Medulla oblongata (tissue), 1 donor: Measurements from ENCODE around the gene SGTB.
A peak's percentile ranks its signal among the peaks of the same experiment; 100 is the strongest.
"Not testable (repeated sequence)": the region's sequence is repeated elsewhere in the genome, so short reads cannot be mapped to it uniquely, and the experiment has no call there.

ENCODE experiments used
- DNase-seq: peaks from one replicate; pipeline ENCODE4 v3.0.0-alpha.2; 2015; ENCODE audit errors: extremely low spot score

Gene SGTB

DNA sequence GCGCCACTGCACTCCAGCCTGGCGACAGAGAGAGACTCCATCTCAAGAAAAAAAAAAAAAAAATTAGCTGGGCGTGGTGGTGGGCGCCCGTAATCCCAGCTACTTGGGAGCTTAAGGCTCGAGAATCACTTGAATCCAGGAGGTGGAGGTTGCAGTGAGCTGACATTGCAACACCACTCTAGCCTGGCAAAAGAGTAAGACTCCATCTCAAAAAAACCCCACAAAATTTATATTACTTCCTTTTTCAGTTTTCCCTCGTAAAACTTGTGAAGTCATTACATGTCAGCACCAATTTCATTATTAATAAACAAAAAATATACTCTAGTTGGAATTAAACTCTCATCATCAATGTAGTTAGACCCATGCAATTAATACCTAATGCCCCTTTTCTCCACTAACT lies 53.2 kb downstream of the SGTB start:
- DNase-seq, result no peak

DNA sequence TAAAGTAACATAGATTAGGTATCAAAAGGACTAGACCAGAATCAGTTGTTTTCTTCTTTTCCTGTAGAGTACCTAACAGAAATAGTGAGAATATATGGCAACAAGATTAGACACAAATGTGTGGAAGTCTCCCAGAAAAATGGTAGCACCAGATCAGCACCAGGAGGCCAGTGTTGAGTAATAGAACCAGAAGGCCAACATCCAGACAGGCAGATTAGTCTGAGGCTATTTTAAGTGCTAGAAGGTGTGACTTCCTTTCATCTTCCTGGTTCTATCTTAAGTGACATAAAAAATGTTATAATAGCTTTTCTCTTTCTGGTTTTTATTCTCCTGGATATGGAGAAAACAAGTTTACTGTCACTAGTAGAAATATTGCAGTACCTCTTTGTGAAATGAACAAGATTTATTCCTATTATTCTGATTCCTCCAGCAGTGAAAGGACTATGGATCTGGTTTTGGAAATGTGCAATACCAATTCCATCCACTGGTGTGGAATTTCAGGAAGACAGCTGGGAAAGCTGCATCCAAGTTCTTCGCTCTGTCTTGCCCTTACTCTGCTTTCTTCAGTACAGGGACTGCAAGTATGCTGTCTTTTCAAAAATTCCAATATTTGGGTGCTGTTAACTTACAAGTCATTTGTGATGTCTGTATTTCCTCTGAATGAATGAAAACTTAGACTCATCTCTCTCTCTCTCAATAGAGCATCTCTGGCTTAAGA lies 57.9 kb downstream of the SGTB start:
- DNase-seq, result no peak

DNA sequence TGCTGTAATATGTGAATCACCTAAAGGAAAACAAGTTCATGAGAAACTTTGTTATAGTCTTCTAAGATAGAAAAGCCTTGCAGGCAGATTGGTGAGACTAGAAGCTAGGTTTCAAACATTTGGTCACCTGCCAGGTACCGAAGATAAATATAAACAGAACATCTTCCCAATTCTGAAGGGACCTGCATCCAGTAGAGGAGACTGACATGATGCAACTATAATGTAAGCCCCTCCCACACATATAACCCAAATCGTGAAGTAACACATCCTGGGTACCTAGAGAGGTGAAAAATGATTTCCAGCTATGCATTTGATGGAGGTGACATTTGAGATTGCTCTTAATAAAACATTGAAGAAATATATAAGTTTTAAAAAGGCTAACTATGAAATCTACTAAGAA lies 67.2 kb downstream of the SGTB start:
- DNase-seq, result no peak

DNA sequence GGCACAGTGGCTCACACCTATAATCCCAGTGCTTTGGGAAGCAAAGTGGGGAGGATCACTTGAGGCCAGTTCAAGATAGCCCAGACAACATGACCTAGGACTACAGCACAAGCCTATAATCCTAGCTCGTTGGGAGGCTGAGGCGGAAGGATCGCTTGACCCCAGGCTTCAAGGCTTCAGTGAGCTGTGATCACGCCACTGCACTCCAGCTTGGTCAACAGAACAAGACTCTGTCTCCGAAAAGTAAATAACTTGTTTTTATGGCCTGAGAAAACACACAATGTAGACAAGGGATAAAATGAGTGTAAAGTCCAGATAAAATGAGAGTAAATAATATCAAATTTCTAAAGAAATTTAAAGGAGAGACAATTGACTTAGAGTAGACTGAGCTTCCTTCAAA lies 70.8 kb downstream of the SGTB start:
- no peak for DNase-seq

DNA sequence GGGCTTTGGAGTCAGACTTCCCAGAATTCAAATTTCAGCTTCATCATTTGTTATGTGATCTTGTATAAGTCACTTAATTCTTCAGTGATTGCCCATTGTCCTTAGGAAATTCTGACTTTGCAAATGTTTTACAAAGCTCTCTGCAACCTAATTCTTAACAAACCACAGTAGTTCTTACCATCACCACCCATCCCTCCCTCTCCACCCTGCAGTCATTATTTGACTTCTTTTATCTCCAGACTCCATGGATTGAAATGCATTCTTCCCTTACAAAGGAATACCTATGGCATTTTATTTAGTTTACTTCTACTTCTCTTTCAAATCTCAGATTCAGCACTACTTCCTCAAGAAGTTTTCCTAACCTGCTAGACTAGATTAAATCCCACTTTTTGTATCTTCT lies 74.0 kb downstream of the SGTB start:
- no peak for DNase-seq

DNA sequence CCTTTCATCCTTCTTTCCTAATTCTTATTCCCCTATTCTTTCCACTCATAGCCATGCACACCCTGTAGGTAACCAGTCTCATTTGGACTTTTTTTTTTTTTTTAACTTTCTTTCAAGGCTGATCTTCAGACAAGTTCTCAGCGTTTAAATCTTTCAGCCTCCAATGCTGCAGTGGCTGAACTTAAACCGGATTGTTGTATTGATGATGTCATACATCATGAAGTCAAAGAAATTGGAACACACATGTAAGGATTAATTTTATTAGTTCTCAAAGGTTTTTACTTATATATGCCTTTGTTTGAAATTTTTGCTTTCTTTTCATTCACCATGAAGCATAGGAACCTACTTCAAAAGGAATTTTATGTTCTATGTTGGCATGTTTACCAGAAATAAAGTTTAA lies 75.0 kb downstream of the SGTB start:
- no peak for DNase-seq

DNA sequence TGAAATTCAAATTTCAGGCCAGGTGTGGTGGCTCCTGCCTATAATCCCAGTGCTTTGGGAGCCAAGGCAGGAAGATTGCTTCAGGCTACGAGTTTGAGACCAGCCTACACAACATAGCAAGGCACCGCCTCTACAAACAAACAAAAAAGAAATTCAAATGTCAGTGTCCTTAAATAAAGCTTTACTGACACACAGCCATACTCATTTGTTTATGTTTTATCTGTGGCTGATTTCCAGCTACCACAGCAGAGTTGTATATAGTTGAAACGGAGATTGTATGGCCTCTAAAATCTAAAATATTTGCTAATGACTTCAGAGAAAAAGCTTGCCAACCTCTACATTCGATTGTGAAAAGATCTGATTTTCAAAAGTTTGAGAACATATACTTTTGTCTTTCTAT lies 81.7 kb downstream of the SGTB start:
- DNase-seq, result no peak

DNA sequence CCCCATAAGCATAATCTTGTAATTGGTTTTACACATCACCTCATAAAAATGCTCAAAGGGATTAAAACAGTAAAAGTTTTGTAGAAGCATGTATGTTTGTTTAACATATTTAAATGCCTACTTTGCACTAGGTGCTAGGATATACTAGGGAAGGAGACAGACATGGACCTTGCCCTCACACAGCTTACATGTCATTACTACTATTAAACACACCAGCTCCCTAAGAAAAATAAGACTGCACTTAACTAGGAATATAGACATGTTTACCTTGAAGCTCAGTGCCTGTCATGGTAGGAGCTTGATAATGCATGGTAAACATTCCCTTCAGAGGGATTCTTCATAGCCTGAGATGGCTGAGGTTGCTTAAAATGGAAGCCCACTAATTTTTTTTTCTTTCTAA lies 90.9 kb downstream of the SGTB start:
- DNase-seq, result no peak

DNA sequence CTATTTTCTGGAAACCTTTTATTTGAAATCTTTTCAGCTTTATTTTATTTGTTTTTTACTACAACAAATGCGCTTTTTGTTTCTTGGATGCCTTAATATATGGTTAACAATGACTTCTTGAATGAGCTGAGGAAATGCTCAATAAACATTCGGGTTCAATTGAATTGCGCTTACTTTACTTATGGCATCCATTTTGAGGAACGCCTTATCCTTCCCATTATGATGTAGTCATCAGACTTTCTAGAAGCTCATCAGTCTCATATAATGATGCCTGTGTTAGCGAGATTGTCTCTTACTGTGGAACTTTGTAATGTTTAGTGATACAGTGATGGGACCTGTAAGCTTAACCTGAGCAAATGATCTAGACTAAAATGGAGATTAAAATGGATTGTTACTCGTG lies 96.2 kb downstream of the SGTB start:
- DNase-seq, result peak; percentile 3

DNA sequence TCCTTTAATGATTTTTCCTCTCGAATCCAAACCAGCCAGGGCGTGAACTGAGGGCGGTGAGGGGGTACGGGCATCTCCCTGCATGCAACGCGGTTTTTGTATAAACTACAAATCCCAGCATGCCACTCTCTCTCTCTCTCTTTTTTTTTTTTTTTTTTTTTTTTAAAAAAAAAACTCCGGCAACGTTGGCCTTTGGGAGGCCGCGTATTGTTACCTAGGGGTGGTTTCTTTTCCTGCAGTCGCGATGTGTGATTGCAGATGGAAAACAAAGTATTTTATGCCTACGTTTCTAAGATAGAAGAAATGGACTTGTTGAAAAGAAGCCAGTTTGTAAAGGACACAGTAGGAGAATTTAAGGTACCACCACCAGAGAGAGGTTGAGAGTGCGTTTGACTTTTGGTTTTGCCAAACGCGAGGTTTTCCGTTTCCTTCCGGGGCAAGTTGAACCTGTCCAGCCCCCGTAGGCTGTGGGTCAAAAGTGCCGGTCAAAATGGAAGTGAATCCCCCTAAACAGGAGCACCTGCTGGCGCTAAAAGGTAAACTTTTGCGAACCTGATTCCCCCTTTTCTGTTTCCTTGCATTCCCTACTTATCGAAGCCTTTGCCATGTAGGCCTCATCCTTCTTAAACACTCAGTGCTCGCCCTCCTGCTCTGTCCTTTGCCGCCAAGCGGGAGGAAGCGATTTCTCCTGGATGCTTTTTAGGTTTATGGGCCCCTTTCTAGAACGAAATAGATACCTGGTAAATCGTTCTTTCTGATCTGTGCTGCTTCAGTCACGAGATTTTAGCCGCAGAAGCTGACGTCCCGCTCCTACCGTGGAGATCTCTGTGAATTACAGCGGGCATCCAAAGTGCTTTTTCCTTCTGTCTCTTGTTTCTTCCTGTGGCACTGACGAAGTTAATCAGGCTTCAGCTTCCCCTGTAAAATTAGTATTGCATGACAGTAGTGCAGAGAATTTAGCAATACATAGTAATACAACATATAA lies 97.0 kb downstream of the SGTB start, which contains the start of the genes SHLD3 and TRAPPC13:
TSS of gene SHLD3 (plus strand) at position 457 of the 985 bp plus-strand sequence. CDS start 4,561 bp downstream, outside the sequence.
TSS of gene TRAPPC13 (plus strand) at position 457 of the 985 bp plus-strand sequence. CDS start at position 491, 34 bp downstream.
- peak; percentile 94 for DNase-seq

DNA sequence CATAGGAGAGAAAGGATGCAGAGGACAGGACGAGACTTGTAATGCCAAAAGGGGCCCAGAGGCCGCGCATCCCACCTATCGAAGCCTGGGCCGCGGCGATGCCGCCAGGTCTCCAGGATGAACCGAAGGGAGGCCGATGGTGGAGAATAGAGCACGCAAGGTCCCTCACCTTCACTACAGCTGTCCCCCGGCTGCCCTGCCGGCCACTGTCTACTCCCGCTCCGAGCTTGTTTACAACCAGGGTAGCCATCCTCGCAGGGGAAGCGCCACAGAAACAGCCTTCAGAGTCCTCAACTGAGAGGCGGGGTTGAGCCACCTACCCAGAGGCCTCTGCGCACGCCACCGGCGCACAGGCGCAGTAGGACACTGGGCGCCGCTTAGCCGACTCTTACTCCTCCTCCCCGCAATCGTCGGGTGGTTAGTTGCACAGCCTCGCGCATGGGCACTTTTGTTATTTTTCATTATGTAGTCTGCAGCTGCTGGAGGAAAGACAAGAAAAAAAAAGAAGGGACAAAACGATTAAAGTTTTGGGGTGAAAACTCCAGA lies 97.8 kb downstream of the SGTB start, which contains the start of gene TRIM23:
TSS of gene TRIM23 (minus strand) at position 309 of the 546 bp plus-strand sequence. CDS start at position 250, 59 bp downstream.
- peak; percentile 98 for DNase-seq

DNA sequence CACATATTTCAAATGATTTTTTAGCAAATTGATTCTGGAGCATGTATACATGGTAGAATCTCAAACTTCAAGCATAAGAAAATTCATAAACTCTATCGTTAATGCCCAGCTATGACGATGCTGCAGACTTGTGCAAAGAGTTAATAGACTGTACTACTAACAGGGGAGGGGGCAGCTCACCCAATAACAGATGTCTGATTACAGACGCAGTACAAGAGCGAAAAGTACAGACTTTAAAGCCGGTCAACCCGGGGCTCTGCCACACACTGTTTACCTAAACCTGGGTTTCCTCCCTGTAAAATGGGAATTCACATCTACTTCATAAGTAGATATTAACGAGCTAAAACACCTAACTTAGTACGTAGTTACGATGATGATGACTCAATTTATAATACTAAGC lies 98.4 kb downstream of the SGTB start:
- DNase-seq, result no peak

DNA sequence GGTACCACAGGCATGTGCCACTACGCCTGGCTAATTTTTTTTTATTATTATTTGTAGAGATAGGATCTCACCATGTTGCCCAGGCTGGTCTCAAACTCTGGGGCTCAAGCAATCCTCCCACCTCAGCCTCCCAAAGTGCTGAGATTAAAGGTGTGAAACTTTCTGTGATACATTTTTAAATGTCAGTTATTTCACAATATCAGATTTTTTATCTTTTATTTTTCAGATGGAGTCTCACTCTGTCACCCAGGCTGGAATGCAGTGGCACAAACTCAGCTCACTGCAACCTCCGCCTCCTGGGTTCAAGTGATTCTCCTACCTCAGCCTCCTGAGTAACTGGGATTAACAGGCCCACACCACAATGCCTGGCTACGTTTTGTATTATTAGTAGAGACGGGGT lies 99.9 kb downstream of the SGTB start:
- DNase-seq, result not testable (repeated sequence)

DNA sequence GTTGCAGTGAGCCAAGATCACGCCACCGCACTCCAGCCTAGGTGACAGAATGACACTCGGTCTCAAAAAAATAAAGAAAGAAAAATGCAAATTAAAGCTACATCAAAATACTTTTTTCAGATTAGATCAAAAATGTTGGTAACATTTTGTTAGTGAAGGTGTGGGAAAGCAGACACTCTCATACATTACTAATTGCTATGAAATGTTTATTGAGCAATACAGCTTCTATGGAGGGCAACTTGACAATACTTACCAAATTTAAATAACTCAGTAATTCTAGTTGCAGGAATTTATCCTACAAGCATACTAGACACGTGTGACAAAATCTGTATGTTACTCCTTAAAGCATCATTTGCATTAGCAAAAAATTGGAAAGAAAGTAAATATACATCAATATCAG lies 101.9 kb downstream of the SGTB start:
- DNase-seq, result no peak
